ENCODE results near the gene MAGED2. TPM values are rescaled to one million over a fixed set of nuclear protein-coding genes. Genes with fewer than 3 reads are reported as not detected.

The MAGED2 gene
- polyA plus RNA-seq, 3 donors = 38.3 to 43.5 (median 39.1) TPM

DNA sequence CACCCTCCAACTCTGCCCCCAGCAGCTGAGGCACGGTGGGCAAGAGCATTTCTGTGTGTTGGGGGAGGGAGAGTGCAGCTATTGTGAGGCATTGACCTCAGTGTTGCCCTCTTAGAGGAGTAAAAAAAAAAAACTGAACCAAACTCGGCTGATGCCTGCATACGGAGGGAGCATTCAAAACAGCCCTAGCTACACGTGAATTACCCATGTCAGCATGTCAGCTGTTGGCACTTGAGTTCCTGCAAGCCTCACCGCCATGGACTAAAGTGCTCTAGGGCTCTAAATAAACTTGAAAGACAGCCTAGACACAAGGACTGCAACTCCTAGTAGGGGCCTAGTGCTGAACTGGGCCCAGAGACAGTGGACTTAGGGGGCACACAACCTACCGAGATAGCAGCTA is 31.5 kb upstream of the MAGED2 start:
- H3K4me1 Mint-ChIP-seq = no peaks in the 10 kb centered on the region
- no peak overlapping the region for H3K27ac ChIP-seq (ENCODE audit: low read depth in 1 of 2, low read length in 2 of 2)
- no peaks in the 10 kb centered on the region for H3K36me3 Mint-ChIP-seq
- H4K20me1 ChIP-seq (ENCODE audit: insufficient read depth, low read length) = no peaks in the 10 kb centered on the region
- peaks cover 1 to 13% (median 1%) of the 10 kb centered on the region in 3 donors for H3K27me3 Mint-ChIP-seq (ENCODE audit: low read depth in 3 of 3)
- no peak overlapping the region for H3K27ac Mint-ChIP-seq
- H3K9ac ChIP-seq (ENCODE audit: insufficient read depth, low read length, poor library complexity, severe bottlenecking) = no peak overlapping the region
- no peak overlapping the region for H2AFZ ChIP-seq (ENCODE audit: insufficient read depth, low read depth, low read length, poor library complexity, severe bottlenecking)
- H3K4me3 ChIP-seq (replicated peaks in 1 of 3; ENCODE audit: low read depth in 2 of 3, low read length in 3 of 3) = no peak overlapping the region
- no peak overlapping the region for H3K4me3 Mint-ChIP-seq
- intact Hi-C loops (cut with micrococcal nuclease) = no loop called here
- H3K79me2 ChIP-seq (ENCODE audit: insufficient read depth, low read length) = no peaks in the 10 kb centered on the region
- no peaks in the 10 kb centered on the region for H3K4me1 ChIP-seq (ENCODE audit: control insufficient read depth in 1 of 2, insufficient read depth in 2 of 2, low read length in 2 of 2)
- H3K9me3 Mint-ChIP-seq = peaks cover 0 to 4% (median 0%) of the 10 kb centered on the region in 7 donors
- TF ChIP-seq, protein P1, sequence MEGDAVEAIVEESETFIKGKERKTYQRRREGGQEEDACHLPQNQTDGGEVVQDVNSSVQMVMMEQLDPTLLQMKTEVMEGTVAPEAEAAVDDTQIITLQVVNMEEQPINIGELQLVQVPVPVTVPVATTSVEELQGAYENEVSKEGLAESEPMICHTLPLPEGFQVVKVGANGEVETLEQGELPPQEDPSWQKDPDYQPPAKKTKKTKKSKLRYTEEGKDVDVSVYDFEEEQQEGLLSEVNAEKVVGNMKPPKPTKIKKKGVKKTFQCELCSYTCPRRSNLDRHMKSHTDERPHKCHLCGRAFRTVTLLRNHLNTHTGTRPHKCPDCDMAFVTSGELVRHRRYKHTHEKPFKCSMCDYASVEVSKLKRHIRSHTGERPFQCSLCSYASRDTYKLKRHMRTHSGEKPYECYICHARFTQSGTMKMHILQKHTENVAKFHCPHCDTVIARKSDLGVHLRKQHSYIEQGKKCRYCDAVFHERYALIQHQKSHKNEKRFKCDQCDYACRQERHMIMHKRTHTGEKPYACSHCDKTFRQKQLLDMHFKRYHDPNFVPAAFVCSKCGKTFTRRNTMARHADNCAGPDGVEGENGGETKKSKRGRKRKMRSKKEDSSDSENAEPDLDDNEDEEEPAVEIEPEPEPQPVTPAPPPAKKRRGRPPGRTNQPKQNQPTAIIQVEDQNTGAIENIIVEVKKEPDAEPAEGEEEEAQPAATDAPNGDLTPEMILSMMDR (IDR thresholded peaks at IDR 0.05) = no peak
- no peaks in the 10 kb centered on the region for H3K36me3 ChIP-seq (replicated peaks in 1 of 2; ENCODE audit: control insufficient read depth in 1 of 2, insufficient read depth in 2 of 2, low read length in 2 of 2)
- no peaks in the 10 kb centered on the region for H3K9me3 ChIP-seq (replicated peaks in 1 of 2; ENCODE audit: control insufficient read depth in 1 of 2, insufficient read depth in 1 of 2, low read length in 2 of 2)
- no peaks in the 10 kb centered on the region for H3K27me3 ChIP-seq (ENCODE audit: control insufficient read depth in 2 of 2, insufficient read depth in 2 of 2, low read length in 2 of 2)
- 97% methylated on average over 4 of the region's 6 CpGs for WGBS (ENCODE audit: insufficient coverage)
- H3K4me2 ChIP-seq (replicated peaks; ENCODE audit: extremely low read depth, low read length, poor library complexity, severe bottlenecking) = no peak overlapping the region
- no peak for DNase-seq

DNA sequence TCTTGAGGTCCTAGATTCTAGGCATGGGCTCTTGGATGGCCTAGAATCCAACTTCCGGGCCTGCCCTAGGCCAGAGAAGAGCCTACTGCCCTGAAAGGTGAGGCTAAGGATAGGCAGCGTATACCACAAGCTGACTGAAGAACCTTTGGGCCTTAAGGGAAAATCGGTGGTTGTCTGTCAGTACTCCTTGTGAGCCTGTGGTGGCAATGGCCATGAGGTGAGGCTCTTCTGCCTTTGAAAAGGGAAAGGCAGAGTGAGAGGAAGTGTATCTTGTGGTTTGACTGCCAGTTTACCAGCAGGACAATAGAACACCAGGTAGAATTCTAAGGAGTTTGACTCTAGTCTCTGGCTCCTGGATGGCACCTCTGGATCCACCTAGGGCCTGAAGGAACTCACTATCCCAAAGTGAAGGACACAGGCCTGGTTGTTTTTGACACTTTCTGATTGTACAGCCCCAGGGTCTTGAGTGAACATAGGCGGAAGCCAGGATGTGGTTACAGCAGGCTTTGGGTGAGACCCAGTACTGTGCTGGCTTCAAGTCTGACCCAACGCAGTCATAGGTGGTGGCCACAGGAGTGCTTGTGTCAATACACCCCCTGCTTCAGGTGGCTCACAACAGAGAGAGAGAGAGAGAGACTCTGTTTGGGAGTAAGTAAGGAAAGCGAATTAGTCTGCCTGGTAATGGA is 30.4 kb upstream of the MAGED2 start:
- Histone ChIP-seq H3K27me3 (ENCODE audit: control insufficient read depth in 2 of 2, insufficient read depth in 2 of 2, low read length in 2 of 2) (no peaks in the 10 kb centered on the region), H3K27ac (ENCODE audit: low read depth in 1 of 2, low read length in 2 of 2) (no peak overlapping the region), H3K4me1 (ENCODE audit: control insufficient read depth in 1 of 2, insufficient read depth in 2 of 2, low read length in 2 of 2) (no peaks in the 10 kb centered on the region), H3K36me3 (replicated peaks in 1 of 2; ENCODE audit: control insufficient read depth in 1 of 2, insufficient read depth in 2 of 2, low read length in 2 of 2) (no peaks in the 10 kb centered on the region), H3K4me2 (replicated peaks; ENCODE audit: extremely low read depth, low read length, poor library complexity, severe bottlenecking) (no peak overlapping the region), H3K79me2 (ENCODE audit: insufficient read depth, low read length) (no peaks in the 10 kb centered on the region), H2AFZ (ENCODE audit: insufficient read depth, low read depth, low read length, poor library complexity, severe bottlenecking) (no peak overlapping the region), H3K4me3 (replicated peaks in 1 of 3; ENCODE audit: low read depth in 2 of 3, low read length in 3 of 3) (no peak overlapping the region), H3K9me3 (replicated peaks in 1 of 2; ENCODE audit: control insufficient read depth in 1 of 2, insufficient read depth in 1 of 2, low read length in 2 of 2) (no peaks in the 10 kb centered on the region), H4K20me1 (ENCODE audit: insufficient read depth, low read length) (no peaks in the 10 kb centered on the region), H3K9ac (ENCODE audit: insufficient read depth, low read length, poor library complexity, severe bottlenecking) (no peak overlapping the region)
- H3K27me3 Mint-ChIP-seq (ENCODE audit: low read depth in 3 of 3) = peaks cover 1 to 13% (median 4%) of the 10 kb centered on the region in 3 donors
- TF ChIP-seq, protein P1 (IDR thresholded peaks at IDR 0.05) = no peak
- H3K27ac Mint-ChIP-seq = no peak overlapping the region
- intact Hi-C loops (cut with micrococcal nuclease) = no loop called here
- DNase-seq = no peak
- H3K36me3 Mint-ChIP-seq = no peaks in the 10 kb centered on the region
- no peaks in the 10 kb centered on the region for H3K4me1 Mint-ChIP-seq
- peaks cover 0 to 7% (median 0%) of the 10 kb centered on the region in 7 donors for H3K9me3 Mint-ChIP-seq
- 67% methylated on average over 3 of the region's 6 CpGs for WGBS (ENCODE audit: insufficient coverage)
- no peak overlapping the region for H3K4me3 Mint-ChIP-seq
